ENCODE measurements around the gene HM13. TPM values are rescaled to one million over a fixed set of nuclear protein-coding genes. Genes with fewer than 3 reads are reported as not detected.

HM13 gene
- total and polyA plus RNA-seq, 2 of the 13 experiments (the other 11 are each of a cell fraction or from before 2014, with no cell fraction given), result 118 to 243 TPM

DNA sequence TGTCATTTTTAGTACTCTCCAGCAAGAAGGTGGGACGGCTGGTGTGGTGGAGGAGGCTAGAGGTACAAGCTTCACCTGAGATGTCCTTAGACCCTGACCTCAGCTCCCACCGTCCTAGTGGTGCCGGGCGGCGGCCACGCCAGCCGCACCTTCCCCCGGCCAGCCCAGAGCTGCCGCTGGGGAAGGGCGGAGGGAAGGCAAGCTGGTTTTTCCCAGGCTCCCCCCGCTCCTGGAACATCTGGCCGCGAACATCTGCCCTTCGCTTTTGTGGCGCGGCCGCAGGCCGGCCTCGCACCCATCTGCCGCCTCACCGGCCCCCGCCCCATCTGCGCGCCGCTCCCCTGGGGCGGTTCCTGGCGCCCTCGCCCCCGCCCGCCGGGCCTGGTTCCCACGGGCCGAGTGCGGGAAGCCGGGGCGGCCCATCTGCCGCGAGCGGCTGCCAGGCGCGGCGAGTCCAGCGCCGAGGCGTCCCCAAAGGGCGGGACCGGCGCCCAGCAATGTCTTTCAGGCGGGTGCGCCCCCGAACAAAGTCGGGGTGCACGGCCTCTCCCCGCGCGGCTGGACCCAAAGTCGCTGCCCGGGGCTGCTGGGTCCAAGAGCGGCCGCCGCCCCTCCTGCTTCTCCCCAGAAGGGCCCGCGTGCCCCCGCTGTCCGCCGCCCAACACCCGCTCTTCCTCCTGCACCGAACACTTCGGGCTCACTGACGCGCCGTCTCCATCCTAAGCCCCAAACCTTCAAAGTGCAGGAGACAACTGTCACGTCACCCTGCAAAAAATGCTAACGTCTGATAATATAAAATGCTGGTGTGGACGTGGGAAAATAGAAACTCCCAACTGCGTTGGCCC lies 73.5 kb downstream of the HM13 start (continued):
- TF ChIP-seq ZNF18 (CRISPR knock-in tag; IDR thresholded peaks at IDR 0.05; ENCODE audit: insufficient replicate concordance) (no peak), JUN (CRISPR knock-in tag; IDR thresholded peaks at IDR 0.05) (no peak), HINFP (CRISPR knock-in tag; IDR thresholded peaks at IDR 0.05; ENCODE audit: low read depth) (no peak), PCBP2 (optimal IDR thresholded peaks at IDR 0.05; ENCODE audit: low read depth, low read length, poor library complexity, severe bottlenecking) (no peak), PHF21A (CRISPR knock-in tag; IDR thresholded peaks at IDR 0.05) (peak; percentile 58; the same call in 1 of the 2 replicates), MEF2D (CRISPR knock-in tag; IDR thresholded peaks at IDR 0.05) (no peak), ZNF264 (CRISPR knock-in tag; IDR thresholded peaks at IDR 0.05) (no peak), AKNA (CRISPR knock-in tag; IDR thresholded peaks at IDR 0.05; ENCODE audit: borderline replicate concordance) (no peak), ZKSCAN8 (CRISPR knock-in tag; IDR thresholded peaks at IDR 0.05; ENCODE audit: borderline replicate concordance) (no peak)
- TF ChIP-seq, protein P1, sequence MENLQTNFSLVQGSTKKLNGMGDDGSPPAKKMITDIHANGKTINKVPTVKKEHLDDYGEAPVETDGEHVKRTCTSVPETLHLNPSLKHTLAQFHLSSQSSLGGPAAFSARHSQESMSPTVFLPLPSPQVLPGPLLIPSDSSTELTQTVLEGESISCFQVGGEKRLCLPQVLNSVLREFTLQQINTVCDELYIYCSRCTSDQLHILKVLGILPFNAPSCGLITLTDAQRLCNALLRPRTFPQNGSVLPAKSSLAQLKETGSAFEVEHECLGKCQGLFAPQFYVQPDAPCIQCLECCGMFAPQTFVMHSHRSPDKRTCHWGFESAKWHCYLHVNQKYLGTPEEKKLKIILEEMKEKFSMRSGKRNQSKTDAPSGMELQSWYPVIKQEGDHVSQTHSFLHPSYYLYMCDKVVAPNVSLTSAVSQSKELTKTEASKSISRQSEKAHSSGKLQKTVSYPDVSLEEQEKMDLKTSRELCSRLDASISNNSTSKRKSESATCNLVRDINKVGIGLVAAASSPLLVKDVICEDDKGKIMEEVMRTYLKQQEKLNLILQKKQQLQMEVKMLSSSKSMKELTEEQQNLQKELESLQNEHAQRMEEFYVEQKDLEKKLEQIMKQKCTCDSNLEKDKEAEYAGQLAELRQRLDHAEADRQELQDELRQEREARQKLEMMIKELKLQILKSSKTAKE (CRISPR knock-in tag; IDR thresholded peaks at IDR 0.05; ENCODE audit: borderline replicate concordance), result 0 out of 2 replicates have a peak, but pooled peaks have one; percentile 12
- TF ChIP-seq, protein P2, sequence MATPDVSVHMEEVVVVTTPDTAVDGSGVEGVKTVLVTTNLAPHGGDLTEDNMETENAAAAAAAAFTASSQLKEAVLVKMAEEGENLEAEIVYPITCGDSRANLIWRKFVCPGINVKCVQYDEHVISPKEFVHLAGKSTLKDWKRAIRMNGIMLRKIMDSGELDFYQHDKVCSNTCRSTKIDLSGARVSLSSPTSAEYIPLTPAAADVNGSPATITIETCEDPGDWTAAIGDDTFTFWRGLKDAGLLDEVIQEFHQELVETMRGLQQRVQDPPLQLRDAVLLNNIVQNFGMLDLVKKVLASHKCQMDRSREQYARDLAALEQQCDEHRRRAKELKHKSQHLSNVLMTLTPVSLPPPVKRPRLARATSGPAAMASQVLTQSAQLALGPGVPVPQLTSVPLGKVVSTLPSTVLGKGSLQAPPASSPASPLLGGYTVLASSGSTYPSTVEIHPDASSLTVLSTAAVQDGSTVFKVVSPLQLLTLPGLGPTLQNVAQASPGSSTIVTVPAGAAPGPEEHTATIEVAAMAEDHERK (CRISPR knock-in tag; IDR thresholded peaks at IDR 0.05; ENCODE audit: low read depth), result no peak

All from HepG2 (cell line).